Body of pancreas (tissue), 4 donors: ENCODE results near the gene CTSL. TPM values are rescaled to one million over a fixed set of nuclear protein-coding genes. Genes with fewer than 3 reads are reported as not detected.

ENCODE experiments used
- ATAC-seq: fragments of 150-250 bp; one replicate; pipeline ENCODE4 v1.9.1; 2016
- DNase-seq, 4 donors: peaks; one replicate each; pipeline ENCODE4 v3.0.0-alpha.2; 2019
- H3K27ac ChIP-seq, 4 donors: fragments of 200-600 bp; sonication (generic); 1 replicate in 3 of 4; 2 replicates in 1 of 4; pipeline versions ENCODE4 v1.5.1 to v1.6.1; 2016 to 2019; ENCODE audit warnings: mild to moderate bottlenecking in 1 of 4, mixed read lengths in 1 of 4, moderate library complexity in 1 of 4
- H3K27me3 ChIP-seq, 2 donors: fragments of 200-600 bp; sonication (generic); one replicate each; pipeline ENCODE4 v1.6.0; 2016; ENCODE audit warnings: mild to moderate bottlenecking in 1 of 2
- H3K36me3 ChIP-seq, 2 donors: fragments of 200-600 bp; sonication (generic); replicated peaks in 1 of 2; 2 replicates each; pipeline ENCODE4 v1.5.1; 2016; ENCODE audit warnings: low read depth in 2 of 2; ENCODE audit not compliant: insufficient read depth in 1 of 2
- H3K4me1 ChIP-seq: fragments of 200-600 bp; sonication (generic); one replicate; pipeline ENCODE4 v1.6.0; 2016
- H3K4me3 ChIP-seq, 2 donors: fragments of 200-600 bp; sonication (generic); 1 replicate in 1 of 2; 2 replicates in 1 of 2; pipeline ENCODE4 v1.5.1; 2016 to 2019
- H3K9me3 ChIP-seq, 3 donors: fragments of 200-600 bp; sonication (generic); 1 replicate in 2 of 3; 2 replicates in 1 of 3; pipeline ENCODE4 v1.5.1; 2016
- POLR2A ChIP-seq, 3 donors: fragments of 450-650 bp; IDR thresholded peaks; one replicate each; pipeline ENCODE4 v1.6.1; 2016; ENCODE audit warnings: antibody characterized with exemption in 3 of 3, mild to moderate bottlenecking in 2 of 3
- WGBS, 2 donors: methylation state at CpG; one replicate each; pipeline ENCODE4 v1.1.5; 2017; 5-methylcytosine and 5-hydroxymethylcytosine counted together
- intact Hi-C: fragments of 100-400 bp; cut with DNase I; formaldehyde crosslinking; loops from one replicate; pipeline ENCODE4 v1.15.1; 2023
- total RNA-seq, 2 donors: library from RNA; depleted of rRNA; stranded (reverse); fragments of >200 nt; gene quantifications; one replicate each; pipeline ENCODE4 v1.1.0, GENCODE V29; 2016
- TF ChIP-seq, protein P1 (sequence below), 7 experiments: fragments of 450-650 bp in 4 of 7; fragments of 200-600 bp in 3 of 7; sonication (generic) in 3 of 7; IDR thresholded peaks; one replicate each; pipeline ENCODE4 v1.5.1; 2016 to 2019; ENCODE audit warnings: antibody characterized with exemption in 7 of 7

The CTSL gene
- total RNA-seq, 2 donors from 2014 or later: 45.8 to 60.2 TPM

DNA sequence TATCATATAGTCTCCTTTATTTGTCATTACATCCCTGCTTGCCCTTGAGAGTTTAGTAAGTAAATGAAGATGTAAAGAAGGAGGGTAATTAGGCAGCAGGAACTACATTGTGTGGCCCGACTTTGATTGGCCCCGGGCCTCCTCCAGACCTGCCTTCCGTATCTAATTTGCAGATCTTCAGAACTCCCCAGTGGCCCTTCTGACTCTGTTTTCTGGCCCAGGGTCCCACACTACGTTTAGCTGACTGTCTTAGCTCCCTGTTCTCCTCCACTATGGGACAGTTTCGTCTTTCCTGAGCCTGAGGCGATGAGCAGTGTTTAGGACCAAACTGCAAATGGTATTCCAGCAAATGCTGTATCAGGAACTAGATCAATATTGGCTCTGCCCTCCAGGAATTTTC, 21.6 kb upstream of the CTSL start:
- H3K36me3 ChIP-seq: peaks cover 9 to 24% of the 10 kb centered on the region in 2 donors
- H3K9me3 ChIP-seq: no peaks in the 10 kb centered on the region
- peak overlapping the region; percentile 7 to 48 (median 38) for H3K27ac ChIP-seq
- intact Hi-C loops: no loop called here
- no peaks in the 10 kb centered on the region for H3K27me3 ChIP-seq
- TF ChIP-seq POLR2A (IDR thresholded peaks at IDR 0.05): no peak
- TF ChIP-seq, protein P1, sequence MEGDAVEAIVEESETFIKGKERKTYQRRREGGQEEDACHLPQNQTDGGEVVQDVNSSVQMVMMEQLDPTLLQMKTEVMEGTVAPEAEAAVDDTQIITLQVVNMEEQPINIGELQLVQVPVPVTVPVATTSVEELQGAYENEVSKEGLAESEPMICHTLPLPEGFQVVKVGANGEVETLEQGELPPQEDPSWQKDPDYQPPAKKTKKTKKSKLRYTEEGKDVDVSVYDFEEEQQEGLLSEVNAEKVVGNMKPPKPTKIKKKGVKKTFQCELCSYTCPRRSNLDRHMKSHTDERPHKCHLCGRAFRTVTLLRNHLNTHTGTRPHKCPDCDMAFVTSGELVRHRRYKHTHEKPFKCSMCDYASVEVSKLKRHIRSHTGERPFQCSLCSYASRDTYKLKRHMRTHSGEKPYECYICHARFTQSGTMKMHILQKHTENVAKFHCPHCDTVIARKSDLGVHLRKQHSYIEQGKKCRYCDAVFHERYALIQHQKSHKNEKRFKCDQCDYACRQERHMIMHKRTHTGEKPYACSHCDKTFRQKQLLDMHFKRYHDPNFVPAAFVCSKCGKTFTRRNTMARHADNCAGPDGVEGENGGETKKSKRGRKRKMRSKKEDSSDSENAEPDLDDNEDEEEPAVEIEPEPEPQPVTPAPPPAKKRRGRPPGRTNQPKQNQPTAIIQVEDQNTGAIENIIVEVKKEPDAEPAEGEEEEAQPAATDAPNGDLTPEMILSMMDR (IDR thresholded peaks at IDR 0.05): no peak
- peak; percentile 7 for ATAC-seq
- peaks cover 18% of the 10 kb centered on the region for H3K4me1 ChIP-seq
- no peak overlapping the region for H3K4me3 ChIP-seq
- no peak for DNase-seq
- WGBS, 2 donors: 83 to 89% methylated on average over 6 of the region's 6 CpGs

DNA sequence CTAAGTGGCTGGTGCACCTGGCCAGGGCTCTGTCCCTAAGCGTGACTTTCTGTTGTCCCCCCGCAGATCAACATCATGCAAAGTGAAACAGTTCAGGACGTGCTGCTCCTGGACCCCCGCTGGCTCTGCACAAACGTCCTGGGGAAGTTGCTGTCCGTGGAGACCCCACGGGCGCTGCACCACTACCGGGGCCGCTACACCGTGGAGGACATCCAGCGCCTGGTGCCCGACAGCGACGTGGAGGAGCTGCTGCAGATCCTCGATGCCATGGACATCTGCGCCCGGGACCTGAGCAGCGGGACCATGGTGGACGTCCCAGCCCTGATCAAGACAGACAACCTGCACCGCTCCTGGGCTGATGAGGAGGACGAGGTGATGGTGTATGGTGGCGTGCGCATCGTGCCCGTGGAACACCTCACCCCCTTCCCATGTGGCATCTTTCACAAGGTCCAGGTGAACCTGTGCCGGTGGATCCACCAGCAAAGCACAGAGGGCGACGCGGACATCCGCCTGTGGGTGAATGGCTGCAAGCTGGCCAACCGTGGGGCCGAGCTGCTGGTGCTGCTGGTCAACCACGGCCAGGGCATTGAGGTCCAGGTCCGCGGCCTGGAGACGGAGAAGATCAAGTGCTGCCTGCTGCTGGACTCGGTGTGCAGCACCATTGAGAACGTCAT, 19.7 kb upstream of the CTSL start:
- ATAC-seq (no peak), DNase-seq (no peak)
- no peak overlapping the region for H3K27ac ChIP-seq
- intact Hi-C loops: no loop called here
- H3K36me3 ChIP-seq: peaks cover 9 to 22% of the 10 kb centered on the region in 2 donors
- H3K27me3 ChIP-seq: no peaks in the 10 kb centered on the region
- TF ChIP-seq POLR2A (IDR thresholded peaks at IDR 0.05): no peak
- TF ChIP-seq, protein P1 (IDR thresholded peaks at IDR 0.05): no peak
- WGBS, 2 donors: 95 to 100% methylated on average over 3 to 37 of the region's 39 CpGs
- H3K4me3 ChIP-seq: no peak overlapping the region
- no peaks in the 10 kb centered on the region for H3K9me3 ChIP-seq
- peaks cover 18% of the 10 kb centered on the region for H3K4me1 ChIP-seq

DNA sequence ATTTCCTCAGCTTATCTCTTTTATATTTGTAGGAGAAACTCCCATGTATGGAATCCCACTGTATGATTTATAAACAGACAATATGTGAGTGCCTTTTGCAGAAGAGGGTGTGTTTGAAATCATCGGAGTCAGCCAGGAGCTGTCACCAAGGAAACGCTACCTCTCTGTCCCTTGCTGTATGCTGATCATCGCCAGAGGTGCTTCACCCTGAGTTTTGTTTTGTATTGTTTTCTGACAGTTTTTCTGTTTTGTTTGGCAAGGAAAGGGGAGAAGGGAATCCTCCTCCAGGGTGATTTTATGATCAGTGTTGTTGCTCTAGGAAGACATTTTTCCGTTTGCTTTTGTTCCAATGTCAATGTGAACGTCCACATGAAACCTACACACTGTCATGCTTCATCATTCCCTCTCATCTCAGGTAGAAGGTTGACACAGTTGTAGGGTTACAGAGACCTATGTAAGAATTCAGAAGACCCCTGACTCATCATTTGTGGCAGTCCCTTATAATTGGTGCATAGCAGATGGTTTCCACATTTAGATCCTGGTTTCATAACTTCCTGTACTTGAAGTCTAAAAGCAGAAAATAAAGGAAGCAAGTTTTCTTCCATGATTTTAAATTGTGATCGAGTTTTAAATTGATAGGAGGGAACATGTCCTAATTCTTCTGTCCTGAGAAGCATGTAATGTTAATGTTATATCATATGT, 18.0 kb upstream of the CTSL start:
- WGBS, 2 donors: 74 to 89% methylated on average over 6 of the region's 6 CpGs
- H3K27me3 ChIP-seq: no peaks in the 10 kb centered on the region
- DNase-seq: no peak

DNA sequence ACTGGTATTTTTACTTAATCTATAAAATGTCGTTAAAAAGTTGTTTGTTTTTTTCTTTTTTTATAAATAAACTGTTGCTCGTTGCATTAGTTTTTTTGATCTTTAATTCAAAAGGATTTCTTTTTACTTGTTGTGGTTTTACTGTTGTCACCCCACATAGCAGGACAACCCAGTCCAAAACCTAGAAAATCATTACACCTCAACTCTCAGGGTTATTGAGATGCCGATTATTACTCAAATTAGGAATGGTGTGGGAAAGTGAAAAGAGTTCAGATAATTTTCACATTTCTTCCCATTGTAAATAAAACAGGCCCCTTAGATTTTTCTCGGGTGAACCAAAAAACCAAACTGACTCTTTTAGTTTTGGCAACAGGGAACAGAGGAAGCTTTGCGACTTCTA, 17.4 kb upstream of the CTSL start:
- peaks cover 14% of the 10 kb centered on the region for H3K4me1 ChIP-seq
- H3K36me3 ChIP-seq: peaks cover 9 to 22% of the 10 kb centered on the region in 2 donors
- no peaks in the 10 kb centered on the region for H3K27me3 ChIP-seq
- DNase-seq (no peak), ATAC-seq (no peak)
- TF ChIP-seq, protein P1 (IDR thresholded peaks at IDR 0.05): no peak
- no peak for TF ChIP-seq POLR2A (IDR thresholded peaks at IDR 0.05)
- H3K27ac ChIP-seq: no peak overlapping the region
- WGBS, 2 donors: 74 to 82% methylated on average over 5 of the region's 5 CpGs
- H3K4me3 ChIP-seq: no peak overlapping the region
- intact Hi-C loops: no loop called here
- H3K9me3 ChIP-seq: no peaks in the 10 kb centered on the region

More for the DNA sequence above, 18.0 kb upstream of the CTSL start:
- ATAC-seq: no peak
- Histone ChIP-seq H3K4me3 (no peak overlapping the region), H3K27ac (no peak overlapping the region), H3K36me3 (peaks cover 9 to 22% of the 10 kb centered on the region in 2 donors), H3K9me3 (no peaks in the 10 kb centered on the region), H3K4me1 (peaks cover 18% of the 10 kb centered on the region)
- intact Hi-C loops: no loop called here
- TF ChIP-seq POLR2A (IDR thresholded peaks at IDR 0.05): no peak
- TF ChIP-seq, protein P1 (IDR thresholded peaks at IDR 0.05): no peak
